ENCODE data around the gene SERPINA9. TPM values are rescaled to one million over a fixed set of nuclear protein-coding genes. Genes with fewer than 3 reads are reported as not detected.

The SERPINA9 gene, protein sequence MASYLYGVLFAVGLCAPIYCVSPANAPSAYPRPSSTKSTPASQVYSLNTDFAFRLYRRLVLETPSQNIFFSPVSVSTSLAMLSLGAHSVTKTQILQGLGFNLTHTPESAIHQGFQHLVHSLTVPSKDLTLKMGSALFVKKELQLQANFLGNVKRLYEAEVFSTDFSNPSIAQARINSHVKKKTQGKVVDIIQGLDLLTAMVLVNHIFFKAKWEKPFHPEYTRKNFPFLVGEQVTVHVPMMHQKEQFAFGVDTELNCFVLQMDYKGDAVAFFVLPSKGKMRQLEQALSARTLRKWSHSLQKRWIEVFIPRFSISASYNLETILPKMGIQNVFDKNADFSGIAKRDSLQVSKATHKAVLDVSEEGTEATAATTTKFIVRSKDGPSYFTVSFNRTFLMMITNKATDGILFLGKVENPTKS
- total RNA-seq, result not detected
- polyA plus RNA-seq, result 1 to 10 TPM in 1 of 3 donors, not detected in 2; 1.1 TPM
- long read RNA-seq, donor 1, result 0 reads
- long read RNA-seq, donor 2, result 0 reads
- long read RNA-seq, donor 3, result 0 reads
- long read RNA-seq, donor 4, result 0 reads
- long read RNA-seq, donor 5, result 0 reads
- long read RNA-seq, donor 6, result 0 reads
- long read RNA-seq, donor 7, result 0 reads
- long read RNA-seq, donor 8, result 0 reads
- long read RNA-seq, donor 9, result 0 reads
- long read RNA-seq, donor 10, result 0 reads

DNA sequence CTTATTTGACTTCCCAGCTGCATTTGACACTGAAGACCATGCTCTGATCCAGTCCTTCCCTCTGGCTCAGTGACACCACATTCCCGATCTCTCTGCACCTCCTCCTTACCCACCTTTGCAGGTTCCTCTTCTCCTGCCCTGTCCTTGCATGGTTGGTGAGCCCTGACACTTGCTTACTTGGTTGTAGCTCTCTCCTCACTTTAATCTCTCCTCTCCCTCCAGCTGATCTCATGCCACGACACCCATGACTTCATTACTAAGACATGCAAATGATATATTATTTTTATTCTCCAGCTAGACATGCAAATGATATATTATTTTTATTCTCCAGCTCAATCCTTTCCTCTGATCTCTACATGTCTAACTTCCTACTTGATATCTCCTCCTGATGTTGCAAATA is at the start of gene SERPINA9:
TSS of gene SERPINA9 (minus strand) at position 175 of the 400 bp plus-strand sequence. CDS start 6,357 bp downstream, outside the sequence.
- Histone ChIP-seq H3K36me3 (no peaks in the 10 kb centered on the region), H3K27ac (no peak within 1 kb of the TSS), H3K9me3 (peaks cover 2 to 24% (median 21%) of the 10 kb centered on the region in 4 donors), H3K27me3 (peaks cover 0 to 24% (median 6%) of the 10 kb centered on the region in 3 donors), H3K4me3 (no peak within 1 kb of the TSS), H3K4me1 (no peaks in the 10 kb centered on the region)
- no peak for DNase-seq
- no peak for TF ChIP-seq CTCF (IDR thresholded peaks at IDR 0.05)
- TF ChIP-seq EP300 (IDR thresholded peaks at IDR 0.05), result no peak
- no peak for TF ChIP-seq POLR2AphosphoS5 (IDR thresholded peaks at IDR 0.05)
- TF ChIP-seq POLR2A (IDR thresholded peaks at IDR 0.05), result no peak
- intact Hi-C loops (cut with DNase I; ENCODE audit: low total_unique reads), result no loop called here
- WGBS, 5 donors, result 56 to 73% (median 69%) methylated on average over 2 of the region's 2 CpGs

DNA sequence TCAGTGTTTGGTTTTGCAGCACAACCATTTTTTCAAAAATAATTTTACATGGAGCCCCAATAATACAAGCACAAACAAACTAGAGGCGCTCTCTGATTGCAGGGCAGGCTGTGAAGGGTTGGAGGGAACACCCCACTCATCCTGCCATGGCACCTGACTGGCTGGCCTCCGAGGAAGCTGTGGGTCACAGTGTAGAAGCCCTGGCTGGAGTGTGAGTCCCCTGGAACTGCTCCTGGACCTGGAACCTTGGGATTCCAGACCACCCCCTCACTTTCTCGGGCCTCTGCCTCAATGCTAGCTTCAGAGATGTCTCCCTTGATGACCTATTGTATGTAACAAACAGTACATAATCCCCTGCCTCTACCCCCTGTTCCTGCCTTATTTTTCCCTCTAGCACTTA is 48.1 kb upstream of the SERPINA9 start:
- no peak for TF ChIP-seq EP300 (IDR thresholded peaks at IDR 0.05)
- no peak for TF ChIP-seq POLR2AphosphoS5 (IDR thresholded peaks at IDR 0.05)
- no peak for TF ChIP-seq CTCF (IDR thresholded peaks at IDR 0.05)
- no peak for TF ChIP-seq POLR2A (IDR thresholded peaks at IDR 0.05)
- intact Hi-C loops (cut with DNase I; ENCODE audit: low total_unique reads), result no loop called here
- no peak overlapping the region for H3K27ac ChIP-seq
- H3K27me3 ChIP-seq, result peaks cover 0 to 10% (median 0%) of the 10 kb centered on the region in 3 donors
- 47 to 67% (median 60%) methylated on average over 3 of the region's 3 CpGs for WGBS, 5 donors
- no peaks in the 10 kb centered on the region for H3K36me3 ChIP-seq
- no peak for DNase-seq
- peaks cover 0 to 9% (median 7%) of the 10 kb centered on the region in 4 donors for H3K9me3 ChIP-seq
- no peak overlapping the region for H3K4me3 ChIP-seq
- no peaks in the 10 kb centered on the region for H3K4me1 ChIP-seq

DNA sequence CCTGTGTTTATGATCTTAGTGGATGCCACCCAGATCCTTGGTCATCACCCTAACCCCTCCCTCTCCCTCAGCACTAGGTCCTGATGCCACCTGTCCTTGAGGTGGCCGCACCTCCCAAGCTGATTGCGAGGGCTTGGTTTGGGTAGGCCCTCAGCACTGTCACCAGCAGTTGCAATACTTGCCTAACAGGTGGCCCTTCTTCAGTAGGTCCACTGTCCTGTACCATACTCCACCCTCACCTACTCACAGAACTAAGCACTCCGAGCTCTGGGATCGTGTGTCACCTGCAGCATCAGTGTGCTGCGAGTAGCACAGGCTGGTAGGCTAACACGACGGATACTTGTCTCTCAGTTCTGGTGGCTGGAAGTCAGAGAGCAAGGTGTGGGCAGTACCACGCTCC is 47.3 kb upstream of the SERPINA9 start:
- DNase-seq, result no peak
- H3K4me3 ChIP-seq, result no peak overlapping the region
- H3K27me3 ChIP-seq, result peaks cover 0 to 10% (median 0%) of the 10 kb centered on the region in 3 donors
- WGBS, 5 donors, result 79 to 100% (median 91%) methylated on average over 3 to 8 of the region's 8 CpGs
- TF ChIP-seq POLR2AphosphoS5 (IDR thresholded peaks at IDR 0.05), result no peak
- no peak for TF ChIP-seq CTCF (IDR thresholded peaks at IDR 0.05)
- no peak for TF ChIP-seq POLR2A (IDR thresholded peaks at IDR 0.05)
- TF ChIP-seq EP300 (IDR thresholded peaks at IDR 0.05), result no peak
- H3K27ac ChIP-seq, result no peak overlapping the region
- no peaks in the 10 kb centered on the region for H3K36me3 ChIP-seq
- intact Hi-C loops (cut with DNase I; ENCODE audit: low total_unique reads), result no loop called here
- no peaks in the 10 kb centered on the region for H3K4me1 ChIP-seq
- H3K9me3 ChIP-seq, result peaks cover 0 to 9% (median 7%) of the 10 kb centered on the region in 4 donors

DNA sequence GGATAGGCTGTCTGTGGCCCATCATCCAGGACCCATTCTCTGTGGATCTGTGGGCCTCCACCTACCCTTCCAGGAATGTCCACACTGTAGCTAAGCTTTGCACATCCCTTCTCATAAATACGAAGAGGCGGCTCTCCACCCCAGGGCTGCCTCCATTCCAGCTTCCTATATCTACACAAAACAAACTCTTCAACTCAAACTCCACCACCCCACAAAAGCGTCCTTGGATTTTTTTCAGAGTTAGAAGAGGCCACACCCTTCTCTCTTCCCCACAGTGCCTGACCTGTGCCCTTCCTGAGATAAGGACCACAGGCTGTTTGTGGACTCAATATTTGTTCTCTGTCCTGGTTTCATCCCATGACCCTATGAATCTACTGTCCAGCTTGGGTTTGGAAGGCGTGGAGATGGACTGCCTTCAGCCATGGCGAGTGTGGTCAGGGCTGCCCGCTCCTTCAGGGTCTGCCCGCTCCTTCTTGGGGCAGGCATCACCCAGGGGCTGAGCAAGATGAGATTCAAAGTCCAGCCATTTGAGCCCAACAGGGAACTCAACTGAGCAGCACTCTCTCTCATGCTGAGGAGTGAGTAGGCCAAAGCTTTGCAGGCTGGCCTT is 46.2 kb upstream of the SERPINA9 start:
- Histone ChIP-seq H3K36me3 (no peaks in the 10 kb centered on the region), H3K27me3 (peaks cover 0 to 20% (median 0%) of the 10 kb centered on the region in 3 donors), H3K27ac (no peak overlapping the region), H3K9me3 (peaks cover 0 to 9% (median 7%) of the 10 kb centered on the region in 4 donors), H3K4me1 (no peaks in the 10 kb centered on the region), H3K4me3 (no peak overlapping the region)
- no peak for TF ChIP-seq CTCF (IDR thresholded peaks at IDR 0.05)
- TF ChIP-seq POLR2A (IDR thresholded peaks at IDR 0.05), result no peak
- no peak for TF ChIP-seq POLR2AphosphoS5 (IDR thresholded peaks at IDR 0.05)
- TF ChIP-seq EP300 (IDR thresholded peaks at IDR 0.05), result no peak
- WGBS, 5 donors, result 64 to 76% (median 67%) methylated on average over 7 of the region's 7 CpGs
- no peak for DNase-seq
- intact Hi-C loops (cut with DNase I; ENCODE audit: low total_unique reads), result no loop called here
